Caco-2 (cell line): ENCODE results near the gene KIRREL3. TPM values are rescaled to one million over a fixed set of nuclear protein-coding genes. Genes with fewer than 3 reads are reported as not detected.

Experiments used
- BruUV-seq: library from RNA; stranded (reverse); fragments of 400-500 nt; replicated peaks from 2 replicates; lab custom pipeline; 2021; lab: Mats Ljungman, UMichigan
- CTCF ChIA-PET: fragments of 300-600 bp; sonication (Branson Sonifier 250); formaldehyde crosslinking; loops from one replicate; lab custom pipeline; 2022; ENCODE audit warnings: antibody characterized with exemption; lab: Charles Lee
- POLR2A ChIA-PET: fragments of 300-600 bp; sonication (Branson Sonifier 250); formaldehyde crosslinking; loops from one replicate; lab custom pipeline; 2022; ENCODE audit warnings: antibody characterized with exemption; lab: Charles Lee
- DNase-seq, 2 experiments: peaks; one replicate each; pipeline versions ENCODE4 v3.0.0 to v3.0.0-alpha.2; 2020 to 2022
- H3K27me3 ChIP-seq: replicated peaks from 2 replicates; pipeline ENCODE4 v1.6.0; 2011; ENCODE audit warnings: low read length; ENCODE audit not compliant: control insufficient read depth, insufficient read depth
- H3K36me3 ChIP-seq: 2 replicates; pipeline ENCODE4 v1.5.1; 2011; ENCODE audit warnings: low read length; ENCODE audit not compliant: control insufficient read depth, insufficient read depth
- H3K4me1 ChIP-seq: fragments of 250-450 bp; sonication (Bioruptor Pico); 2 replicates; pipeline ENCODE4 v1.5.1; 2020; ENCODE audit warnings: mild to moderate bottlenecking
- H3K4me3 ChIP-seq: 2 replicates; pipeline ENCODE4 v1.5.1; 2011; ENCODE audit warnings: low read depth, mild to moderate bottlenecking, control low read depth, low read length
- H3K9me3 ChIP-seq: fragments of 250-450 bp; sonication (Bioruptor Pico); 2 replicates; pipeline ENCODE4 v1.5.1; 2020; ENCODE audit warnings: mild to moderate bottlenecking, moderate library complexity
- H3K27ac Mint-ChIP-seq: one replicate; pipeline ENCODE4 v1.8.0; 2022; ENCODE audit warnings: mixed read lengths; ENCODE audit not compliant: unreplicated experiment
- H3K27me3 Mint-ChIP-seq: one replicate; pipeline ENCODE4 v1.8.0; 2022; ENCODE audit warnings: mixed read lengths; ENCODE audit not compliant: insufficient read depth, unreplicated experiment
- H3K36me3 Mint-ChIP-seq: one replicate; pipeline ENCODE4 v1.8.0; 2022; ENCODE audit warnings: mild to moderate bottlenecking, mixed read lengths; ENCODE audit not compliant: insufficient read depth, unreplicated experiment
- H3K4me1 Mint-ChIP-seq: one replicate; pipeline ENCODE4 v1.8.0; 2022; ENCODE audit warnings: low read depth, mixed read lengths; ENCODE audit not compliant: unreplicated experiment
- H3K4me3 Mint-ChIP-seq: one replicate; pipeline ENCODE4 v1.8.0; 2022; ENCODE audit warnings: mild to moderate bottlenecking, moderate library complexity, mixed read lengths; ENCODE audit not compliant: unreplicated experiment
- H3K9me3 Mint-ChIP-seq: one replicate; pipeline ENCODE4 v1.8.0; 2022; ENCODE audit warnings: mixed read lengths; ENCODE audit not compliant: unreplicated experiment
- CTCF ChIP-seq, 2 experiments: fragments of 200-600 bp in 1 of 2; IDR thresholded peaks; 1 replicate in 1 of 2; 2 replicates in 1 of 2; pipeline versions ENCODE4 v1.5.1 to v1.8.0; 2011 to 2022; ENCODE audit warnings: antibody characterized with exemption in 1 of 2, control low read depth in 1 of 2, inconsistent platforms in 1 of 2, low read depth in 1 of 2, low read length in 1 of 2, mild to moderate bottlenecking in 1 of 2, moderate library complexity in 1 of 2; ENCODE audit not compliant: insufficient read depth in 1 of 2, severe bottlenecking in 1 of 2, unreplicated experiment in 1 of 2
- intact Hi-C: fragments of 100-400 bp; cut with micrococcal nuclease; formaldehyde crosslinking; loops from one replicate; pipeline ENCODE4 v1.10.0; 2022; ENCODE audit not compliant: unreplicated experiment
- total RNA-seq: library from RNA; stranded (reverse); gene quantifications from 2 replicates; pipeline ENCODE4 v1.2.3, GENCODE V29; 2022

Gene KIRREL3
- total RNA-seq, 1 experiment from 2014 or later = not detected

GRCh38 chr11:126483621-126484195, 516.9 kb downstream of the KIRREL3 start:
- POLR2A ChIA-PET = interaction anchor here (0.6 kb wide), 1 partner anchor 581 kb away, joined by 6 read pairs; the partner anchor contains the start of gene PUS3
- intact Hi-C loops = no loop called here

DNA sequence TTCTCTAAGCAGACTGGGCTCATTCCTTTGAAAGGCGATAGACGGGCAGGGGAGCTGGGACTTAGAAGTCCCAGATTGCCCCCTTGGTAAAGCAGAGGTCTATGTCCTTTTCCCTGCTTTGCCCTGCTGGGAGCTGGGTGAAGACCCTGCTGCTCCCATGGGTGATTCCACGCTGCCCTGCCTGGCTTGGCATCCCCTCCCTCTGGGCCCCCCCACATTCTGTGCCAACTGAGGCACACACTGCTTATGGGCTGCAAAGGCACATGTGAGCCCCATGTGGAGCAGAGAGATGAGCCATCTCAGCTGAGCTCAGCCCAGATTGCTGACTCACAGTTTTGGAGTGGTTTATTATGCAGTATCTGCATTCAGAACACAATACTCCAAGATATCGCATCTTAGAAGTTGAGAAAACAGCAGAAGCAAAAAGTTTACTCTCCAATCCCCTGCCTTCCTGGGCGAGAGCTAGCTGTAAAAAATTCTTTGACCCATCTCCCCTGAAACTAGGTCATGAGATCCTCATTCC, 517.9 kb downstream of the KIRREL3 start:
- Mint-ChIP-seq H3K9me3 (no peaks in the 10 kb centered on the region), H3K36me3 (no peaks in the 10 kb centered on the region), H3K4me1 (peaks cover 6% of the 10 kb centered on the region), H3K27ac (no peak overlapping the region), H3K27me3 (peaks cover 39% of the 10 kb centered on the region), H3K4me3 (no peak overlapping the region)
- POLR2A ChIA-PET = no interaction called here
- TF ChIP-seq CTCF (IDR thresholded peaks at IDR 0.05; ENCODE audit: insufficient read depth in 1 of 2, low read depth in 1 of 2, low read length in 1 of 2, severe bottlenecking in 1 of 2, unreplicated experiment in 1 of 2) = no peak
- H3K4me3 ChIP-seq = no peak overlapping the region
- peaks cover 6% of the 10 kb centered on the region for H3K4me1 ChIP-seq
- H3K36me3 ChIP-seq = no peaks in the 10 kb centered on the region
- H3K9me3 ChIP-seq = no peaks in the 10 kb centered on the region
- no peak for DNase-seq
- CTCF ChIA-PET = no interaction called here
- H3K27me3 ChIP-seq = peaks cover 4% of the 10 kb centered on the region
- BruUV-seq = no TSS peak
- intact Hi-C loops = no loop called here

More at GRCh38 chr11:126483621-126484195, 516.9 kb downstream of the KIRREL3 start:
- peaks cover 6% of the 10 kb centered on the region for H3K4me1 Mint-ChIP-seq
- Histone ChIP-seq H3K9me3 (no peaks in the 10 kb centered on the region), H3K36me3 (no peaks in the 10 kb centered on the region), H3K27me3 (peaks cover 1% of the 10 kb centered on the region; the same call in 1 of the 2 replicates), H3K4me3 (no peak overlapping the region), H3K4me1 (peaks cover 6% of the 10 kb centered on the region)
- DNase-seq = no peak
- H3K4me3 Mint-ChIP-seq = no peak overlapping the region
- TF ChIP-seq CTCF (IDR thresholded peaks at IDR 0.05; ENCODE audit: insufficient read depth in 1 of 2, low read depth in 1 of 2, low read length in 1 of 2, severe bottlenecking in 1 of 2, unreplicated experiment in 1 of 2) = no peak
- H3K36me3 Mint-ChIP-seq = no peaks in the 10 kb centered on the region
- peaks cover 34% of the 10 kb centered on the region for H3K27me3 Mint-ChIP-seq
- no peak overlapping the region for H3K27ac Mint-ChIP-seq
- CTCF ChIA-PET = interaction anchor here (1.1 kb wide), 1 partner anchor 42 kb away, joined by 5 read pairs; no protein-coding TSS in a partner anchor
- no peaks in the 10 kb centered on the region for H3K9me3 Mint-ChIP-seq
- no TSS peak for BruUV-seq

DNA sequence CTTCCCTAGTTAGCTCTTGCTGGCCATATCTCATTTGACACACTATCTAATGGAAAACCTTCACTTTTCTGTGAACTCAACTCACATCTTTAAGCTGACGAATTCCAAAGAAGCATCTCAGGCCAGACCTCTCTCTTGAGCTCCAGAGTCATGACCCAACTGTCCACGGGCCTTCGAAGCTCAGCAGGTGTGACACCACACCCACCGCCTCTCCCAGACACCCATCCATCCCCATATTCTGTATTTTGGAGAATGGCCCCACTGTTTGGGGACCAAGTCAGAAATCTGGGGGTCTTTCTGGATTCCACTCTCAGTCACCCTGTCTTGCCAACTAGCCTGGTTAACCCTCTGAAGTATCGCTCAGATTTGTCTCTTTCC, 519.3 kb downstream of the KIRREL3 start:
- BruUV-seq = no TSS peak
- H3K4me1 Mint-ChIP-seq = peaks cover 6% of the 10 kb centered on the region
- Histone ChIP-seq H3K4me3 (no peak overlapping the region), H3K36me3 (no peaks in the 10 kb centered on the region), H3K27me3 (peaks cover 4% of the 10 kb centered on the region), H3K4me1 (peaks cover 6% of the 10 kb centered on the region), H3K9me3 (no peaks in the 10 kb centered on the region)
- H3K36me3 Mint-ChIP-seq = no peaks in the 10 kb centered on the region
- peaks cover 35% of the 10 kb centered on the region for H3K27me3 Mint-ChIP-seq
- POLR2A ChIA-PET = no interaction called here
- H3K27ac Mint-ChIP-seq = no peak overlapping the region
- no peak for DNase-seq
- H3K4me3 Mint-ChIP-seq = no peak overlapping the region
- TF ChIP-seq CTCF (IDR thresholded peaks at IDR 0.05; ENCODE audit: insufficient read depth in 1 of 2, low read depth in 1 of 2, low read length in 1 of 2, severe bottlenecking in 1 of 2, unreplicated experiment in 1 of 2) = no peak
- intact Hi-C loops = no loop called here
- CTCF ChIA-PET = interaction anchor here (0.6 to 3.5 kb wide), 26 partner anchors 8 to 1370 kb away, joined by 3 to 84 read pairs (median 6); partner anchors contain the start of genes FAM118B, ST3GAL4 and TMEM218
- H3K9me3 Mint-ChIP-seq = no peaks in the 10 kb centered on the region
